Left kidney (tissue), 2 donors: ENCODE measurements around the gene GALNT14. TPM values are rescaled to one million over a fixed set of nuclear protein-coding genes. Genes with fewer than 3 reads are reported as not detected.

Experiments used
- DNase-seq: peaks from one replicate; pipeline ENCODE4 v3.0.0-alpha.2; 2013
- polyA plus RNA-seq: library from polyadenylated mRNA; unstranded; fragments of 120-200 nt; gene quantifications from one replicate; pipeline ENCODE4 v1.2.1, GENCODE V29; 2013; ENCODE audit not compliant: insufficient read length

GALNT14 gene
- polyA plus RNA-seq, 1 donor = 47.6 TPM

GRCh38 chr2:30894498-30895119 lies 243.6 kb downstream of the GALNT14 start:
- DNase-seq = no peak

GRCh38 chr2:30888852-30889409 lies 249.3 kb downstream of the GALNT14 start:
- no peak for DNase-seq

- DNase-seq = no peak
These were observed 252.2 kb downstream of the GALNT14 start for GRCh38 chr2:30886080-30886479.

- no peak for DNase-seq
These were observed 254.4 kb downstream of the GALNT14 start for GRCh38 chr2:30883822-30884221.

GRCh38 chr2:30883184-30883583 lies 255.1 kb downstream of the GALNT14 start:
- DNase-seq = no peak

GRCh38 chr2:30880516-30880915 lies 257.7 kb downstream of the GALNT14 start:
- DNase-seq = no peak

GRCh38 chr2:30877833-30878232 lies 260.4 kb downstream of the GALNT14 start:
- no peak for DNase-seq

GRCh38 chr2:30872797-30873196 lies 265.4 kb downstream of the GALNT14 start:
- no peak for DNase-seq

- DNase-seq = peak; percentile 42
These were observed 266.1 kb downstream of the GALNT14 start for GRCh38 chr2:30871980-30872789.

- no peak for DNase-seq
These were observed 266.8 kb downstream of the GALNT14 start for GRCh38 chr2:30871440-30871839.

- DNase-seq = no peak
These were observed 268.3 kb downstream of the GALNT14 start for GRCh38 chr2:30869988-30870387.

GRCh38 chr2:30867385-30867784 lies 270.9 kb downstream of the GALNT14 start:
- DNase-seq = no peak

- no peak for DNase-seq
These were observed 271.3 kb downstream of the GALNT14 start for GRCh38 chr2:30866974-30867373.

GRCh38 chr2:30865892-30866681 lies 272.2 kb downstream of the GALNT14 start:
- no peak for DNase-seq

- DNase-seq = no peak
These were observed 273.0 kb downstream of the GALNT14 start for GRCh38 chr2:30865243-30865642.

GRCh38 chr2:30862054-30862651 lies 276.1 kb downstream of the GALNT14 start:
- peak; percentile 63 for DNase-seq

GRCh38 chr2:30860726-30861125 lies 277.5 kb downstream of the GALNT14 start:
- no peak for DNase-seq

Other genes starting within 250 kb of the GALNT14 start
- 0.13 TPM for gene CAPN14, start 79.1 kb upstream of the GALNT14 start, polyA plus RNA-seq
- gene EHD3, start 95.7 kb upstream of the GALNT14 start, polyA plus RNA-seq = 21.5 TPM